Osteoblast (primary cell): ENCODE data around the gene LBHD2. TPM values are rescaled to one million over a fixed set of nuclear protein-coding genes. Genes with fewer than 3 reads are reported as not detected.

ENCODE experiments used
- DNase-seq: peaks from one replicate; pipeline ENCODE4 v3.0.0; 2011; ENCODE audit warnings: low spot score, mixed read lengths; ENCODE audit not compliant: insufficient read length; ENCODE audit errors: missing footprints
- H2AFZ ChIP-seq: 2 replicates; pipeline ENCODE4 v1.6.0; 2011; ENCODE audit warnings: mild to moderate bottlenecking, low read length
- H3K27ac ChIP-seq: 2 replicates; pipeline ENCODE4 v1.5.1; 2011; ENCODE audit warnings: mild to moderate bottlenecking, low read depth, low read length, moderate library complexity
- H3K27me3 ChIP-seq: 2 replicates; pipeline ENCODE4 v1.6.0; 2012; ENCODE audit warnings: mild to moderate bottlenecking, control low read depth, inconsistent platforms, low read length, moderate library complexity; ENCODE audit not compliant: insufficient read depth
- H3K36me3 ChIP-seq: 2 replicates; pipeline ENCODE4 v1.5.1; 2011; ENCODE audit warnings: mild to moderate bottlenecking, low read length, control low read depth, moderate library complexity; ENCODE audit not compliant: insufficient read depth
- H3K4me1 ChIP-seq: 2 replicates; pipeline ENCODE4 v1.5.1; 2011; ENCODE audit warnings: mild to moderate bottlenecking, low read length, control low read depth, moderate library complexity; ENCODE audit not compliant: insufficient read depth
- H3K4me2 ChIP-seq: 2 replicates; pipeline ENCODE4 v1.6.0; 2011; ENCODE audit warnings: mild to moderate bottlenecking, low read length; ENCODE audit not compliant: insufficient read depth
- H3K4me3 ChIP-seq: fragments of 200-600 bp; sonication (generic); 3 replicates; pipeline ENCODE4 v1.5.1; 2012; ENCODE audit warnings: mild to moderate bottlenecking, low read length, inconsistent platforms; ENCODE audit not compliant: insufficient read depth
- H3K79me2 ChIP-seq: 2 replicates; pipeline ENCODE4 v1.6.0; 2012; ENCODE audit warnings: mild to moderate bottlenecking, low read length, control low read depth, inconsistent platforms; ENCODE audit not compliant: insufficient read depth
- H3K9me3 ChIP-seq: 2 replicates; pipeline ENCODE4 v1.5.1; 2011; ENCODE audit warnings: low read depth, low read length, control low read depth
- H4K20me1 ChIP-seq: 2 replicates; pipeline ENCODE4 v1.6.0; 2012; ENCODE audit warnings: mild to moderate bottlenecking, low read length, control low read depth; ENCODE audit not compliant: insufficient read depth
- total RNA-seq: library from RNA; depleted of rRNA; stranded (reverse); fragments of >200 nt; gene quantifications from 2 replicates; pipeline ENCODE4 v1.2.3, GENCODE V29; 2012
- TF ChIP-seq, protein P1 (sequence below): IDR thresholded peaks from 2 replicates; pipeline ENCODE4 v1.5.1; 2011; ENCODE audit warnings: mild to moderate bottlenecking, low read depth, low read length, moderate library complexity; ENCODE audit errors: extremely low read depth

The LBHD2 gene
- total RNA-seq, 1 donor, result not detected

DNA sequence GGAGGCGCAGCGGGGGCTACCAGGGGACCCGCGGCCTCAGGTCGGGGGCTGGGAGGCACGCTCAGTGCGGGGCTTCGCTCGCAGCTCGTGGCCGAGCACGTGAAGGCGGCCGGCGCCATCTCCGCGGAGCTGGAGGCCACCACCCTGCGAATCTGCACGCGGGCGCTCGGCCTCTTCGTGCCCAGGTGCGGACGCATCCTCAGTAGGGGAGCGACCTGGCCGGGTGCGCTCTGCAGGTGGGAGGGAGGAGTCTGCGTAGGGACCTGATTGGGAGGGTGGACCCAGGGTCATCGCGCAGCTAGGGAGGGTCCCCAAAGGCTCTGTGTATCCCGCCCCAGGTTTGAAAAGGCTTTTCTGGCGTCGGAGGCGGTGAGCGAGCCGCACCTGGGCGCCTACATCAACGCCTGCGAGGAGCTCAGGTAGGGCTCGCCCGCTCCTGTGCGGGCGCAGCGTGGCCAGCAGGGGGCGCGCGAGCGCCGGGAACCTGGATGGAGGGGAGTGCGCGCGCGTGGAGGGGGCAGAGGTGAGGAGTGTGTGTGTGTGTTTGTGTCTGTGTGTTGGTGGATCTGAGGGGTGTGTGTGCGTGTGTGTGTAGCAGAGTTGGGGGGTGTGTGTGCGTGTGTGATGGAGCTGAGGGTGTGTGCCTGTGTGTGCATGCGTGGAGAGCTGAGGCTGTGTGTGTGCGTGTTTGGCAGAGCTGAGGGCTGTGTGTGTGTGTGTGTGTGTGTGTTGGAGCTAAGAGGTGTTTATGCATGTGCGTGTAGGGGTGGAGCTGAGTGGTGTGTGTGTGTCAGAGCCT lies 20.8 kb downstream of the LBHD2 start:
- Histone ChIP-seq H3K27me3 (peaks cover 28% of the 10 kb centered on the region), H3K4me1 (peaks cover 6% of the 10 kb centered on the region), H3K4me2 (no peak overlapping the region), H3K9me3 (no peaks in the 10 kb centered on the region), H3K4me3 (no peak overlapping the region), H3K27ac (no peak overlapping the region), H3K36me3 (no peaks in the 10 kb centered on the region), H2AFZ (no peak overlapping the region), H3K79me2 (no peaks in the 10 kb centered on the region), H4K20me1 (no peaks in the 10 kb centered on the region)
- TF ChIP-seq, protein P1, sequence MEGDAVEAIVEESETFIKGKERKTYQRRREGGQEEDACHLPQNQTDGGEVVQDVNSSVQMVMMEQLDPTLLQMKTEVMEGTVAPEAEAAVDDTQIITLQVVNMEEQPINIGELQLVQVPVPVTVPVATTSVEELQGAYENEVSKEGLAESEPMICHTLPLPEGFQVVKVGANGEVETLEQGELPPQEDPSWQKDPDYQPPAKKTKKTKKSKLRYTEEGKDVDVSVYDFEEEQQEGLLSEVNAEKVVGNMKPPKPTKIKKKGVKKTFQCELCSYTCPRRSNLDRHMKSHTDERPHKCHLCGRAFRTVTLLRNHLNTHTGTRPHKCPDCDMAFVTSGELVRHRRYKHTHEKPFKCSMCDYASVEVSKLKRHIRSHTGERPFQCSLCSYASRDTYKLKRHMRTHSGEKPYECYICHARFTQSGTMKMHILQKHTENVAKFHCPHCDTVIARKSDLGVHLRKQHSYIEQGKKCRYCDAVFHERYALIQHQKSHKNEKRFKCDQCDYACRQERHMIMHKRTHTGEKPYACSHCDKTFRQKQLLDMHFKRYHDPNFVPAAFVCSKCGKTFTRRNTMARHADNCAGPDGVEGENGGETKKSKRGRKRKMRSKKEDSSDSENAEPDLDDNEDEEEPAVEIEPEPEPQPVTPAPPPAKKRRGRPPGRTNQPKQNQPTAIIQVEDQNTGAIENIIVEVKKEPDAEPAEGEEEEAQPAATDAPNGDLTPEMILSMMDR, result peak; percentile 84
- peak; percentile 98 for DNase-seq

DNA sequence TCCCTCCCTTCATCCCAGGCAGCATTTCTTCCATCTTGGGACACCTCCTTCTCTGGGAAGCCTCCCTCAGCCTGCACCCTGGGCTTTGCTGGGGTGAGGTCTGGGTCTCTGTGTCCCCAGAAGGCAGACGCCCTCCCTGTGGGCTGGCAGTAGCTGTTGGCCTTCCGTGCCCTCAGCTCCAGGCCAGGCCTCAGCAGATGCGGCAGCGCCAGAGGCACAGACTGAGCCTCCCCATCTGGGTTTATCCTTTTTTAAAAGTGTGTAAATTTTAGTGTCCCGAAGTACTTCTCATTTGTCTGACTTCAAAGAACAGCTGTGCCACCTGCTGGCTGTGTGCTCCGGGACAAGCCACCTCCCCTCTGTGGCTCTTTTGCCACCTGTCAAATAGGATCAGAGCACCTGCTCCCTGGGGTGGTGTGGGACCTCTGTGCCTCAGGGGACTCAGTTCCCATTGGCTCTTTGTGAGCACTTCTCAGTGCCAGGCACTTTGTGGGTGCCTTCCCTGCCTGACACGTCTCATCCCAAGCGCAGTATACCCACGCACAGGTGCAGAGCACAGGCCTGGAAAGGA lies 21.7 kb downstream of the LBHD2 start:
- Histone ChIP-seq H3K27me3 (peaks cover 28% of the 10 kb centered on the region), H3K4me1 (peaks cover 14% of the 10 kb centered on the region), H2AFZ (no peak overlapping the region), H4K20me1 (no peaks in the 10 kb centered on the region), H3K36me3 (no peaks in the 10 kb centered on the region), H3K27ac (no peak overlapping the region), H3K79me2 (no peaks in the 10 kb centered on the region), H3K4me2 (no peak overlapping the region), H3K4me3 (no peak overlapping the region), H3K9me3 (no peaks in the 10 kb centered on the region)
- TF ChIP-seq, protein P1, result no peak
- DNase-seq, result no peak

- no peaks in the 10 kb centered on the region for H4K20me1 ChIP-seq
- H3K36me3 ChIP-seq, result no peaks in the 10 kb centered on the region
- no peak overlapping the region for H3K27ac ChIP-seq
- no peak for DNase-seq
- TF ChIP-seq, protein P1, result no peak
- H3K27me3 ChIP-seq, result peaks cover 25% of the 10 kb centered on the region
- H2AFZ ChIP-seq, result no peak overlapping the region
- no peak overlapping the region for H3K4me3 ChIP-seq
- H3K4me2 ChIP-seq, result no peak overlapping the region
- H3K4me1 ChIP-seq, result peaks cover 16% of the 10 kb centered on the region
- no peaks in the 10 kb centered on the region for H3K79me2 ChIP-seq
- H3K9me3 ChIP-seq, result no peaks in the 10 kb centered on the region
Observed at GRCh38 chr14:103107455-103107854, 23.4 kb downstream of the LBHD2 start.
